Spleen (tissue), 7 donors: ENCODE results near the gene ZSCAN32.

Experiments used
- CTCF ChIP-seq, 11 experiments: fragments of 200-600 bp in 7 of 11; fragments of 450-650 bp in 4 of 11; sonication (generic) in 4 of 11; IDR thresholded peaks in 8 of 11; conservative IDR thresholded peaks in 3 of 11; 1 replicate in 7 of 11; 2 replicates in 4 of 11; pipeline versions ENCODE4 v1.4.0 to v1.8.0; 2016 to 2021; ENCODE audit warnings: antibody characterized with exemption in 11 of 11, inconsistent platforms in 4 of 11, mild to moderate bottlenecking in 1 of 11
- POLR2A ChIP-seq, 3 donors: fragments of 450-650 bp; IDR thresholded peaks; one replicate each; pipeline ENCODE4 v1.5.1; 2017; ENCODE audit warnings: antibody characterized with exemption in 3 of 3, mild to moderate bottlenecking in 1 of 3
- POLR2AphosphoS5 ChIP-seq, 3 donors: sonication (generic); formaldehyde crosslinking; IDR thresholded peaks; one replicate each; pipeline ENCODE4 v1.5.1; 2017; ENCODE audit warnings: antibody characterized with exemption in 3 of 3
- donor health status: DM: no; HTN: no; CAD: no; lungs with moderate emphysema.
- donor health status: DM: no; HTN: no; CAD: no.
- donor health status: DM: no; HTN: no; CAD: no.

- TF ChIP-seq CTCF (IDR thresholded peaks at IDR 0.05 in 8 of 11, conservative IDR thresholded peaks at IDR 0.05 in 3 of 11) (no peak), POLR2A (IDR thresholded peaks at IDR 0.05) (no peak), POLR2AphosphoS5 (IDR thresholded peaks at IDR 0.05) (no peak)
Measured at GRCh38 chr16:3401719-3402397, 1.1 kb upstream of the ZSCAN32 start.
